Measurements from ENCODE around the gene C5orf63. TPM values are rescaled to one million over a fixed set of nuclear protein-coding genes. Genes with fewer than 3 reads are reported as not detected.

C5orf63 gene
- polyA plus RNA-seq, 1 donor (not counting 4 experiments of a cell fraction or from before 2014, with no cell fraction given): 7.2 TPM

- Histone ChIP-seq H3K27me3 (ENCODE audit: control insufficient read depth, extremely low read depth, insufficient read depth, low read length) (no peaks in the 10 kb centered on the region), H3K79me2 (ENCODE audit: control insufficient read depth, insufficient read depth, low read length) (no peaks in the 10 kb centered on the region), H2AFZ (ENCODE audit: control insufficient read depth, low read length) (no peak overlapping the region), H3K9ac (ENCODE audit: control insufficient read depth, extremely low read depth, insufficient read depth, low read length) (no peak overlapping the region), H3K9me1 (ENCODE audit: control insufficient read depth, extremely low read depth, insufficient read depth, low read length) (no peaks in the 10 kb centered on the region), H3K4me1 (ENCODE audit: control insufficient read depth, extremely low read depth, insufficient read depth, low read length) (no peaks in the 10 kb centered on the region), H3K4me2 (ENCODE audit: control insufficient read depth, extremely low read depth, insufficient read depth, low read depth, low read length) (no peak overlapping the region), H3K9me3 (ENCODE audit: control insufficient read depth, low read depth, low read length) (no peaks in the 10 kb centered on the region), H3K27ac (ENCODE audit: control insufficient read depth, insufficient read depth, low read length) (no peak overlapping the region), H3K4me3 (ENCODE audit: control insufficient read depth in 2 of 3, extremely low read depth in 1 of 3, insufficient read depth in 2 of 3, low read depth in 1 of 3, low read length in 3 of 3) (no peak overlapping the region), H3K36me3 (ENCODE audit: control insufficient read depth in 2 of 2, extremely low read depth in 1 of 2, insufficient read depth in 2 of 2, low read length in 2 of 2) (no peaks in the 10 kb centered on the region), H4K20me1 (ENCODE audit: control insufficient read depth, extremely low read depth, insufficient read depth, low read length) (no peaks in the 10 kb centered on the region)
- no peak for DNase-seq (ENCODE audit: low read depth, low spot score)
- TF ChIP-seq EZH2 (IDR thresholded peaks at IDR 0.05; ENCODE audit: low read length) (no peak), CTCF (optimal IDR thresholded peaks at IDR 0.05 in 1 of 3, IDR thresholded peaks at IDR 0.05 in 1 of 3, conservative IDR thresholded peaks at IDR 0.05 in 1 of 3; ENCODE audit: extremely low read depth in 1 of 3, insufficient read depth in 2 of 3, low read length in 3 of 3) (no peak)
- no peak for FAIRE-seq
- dilution Hi-C loops (cut with MboI; ENCODE audit: extremely low pct_ligation_motif_present, low sequenced_read_pairs): no loop called here
Measured at GRCh38 chr5:127002390-127002789, 70.9 kb downstream of the C5orf63 start.

DNA sequence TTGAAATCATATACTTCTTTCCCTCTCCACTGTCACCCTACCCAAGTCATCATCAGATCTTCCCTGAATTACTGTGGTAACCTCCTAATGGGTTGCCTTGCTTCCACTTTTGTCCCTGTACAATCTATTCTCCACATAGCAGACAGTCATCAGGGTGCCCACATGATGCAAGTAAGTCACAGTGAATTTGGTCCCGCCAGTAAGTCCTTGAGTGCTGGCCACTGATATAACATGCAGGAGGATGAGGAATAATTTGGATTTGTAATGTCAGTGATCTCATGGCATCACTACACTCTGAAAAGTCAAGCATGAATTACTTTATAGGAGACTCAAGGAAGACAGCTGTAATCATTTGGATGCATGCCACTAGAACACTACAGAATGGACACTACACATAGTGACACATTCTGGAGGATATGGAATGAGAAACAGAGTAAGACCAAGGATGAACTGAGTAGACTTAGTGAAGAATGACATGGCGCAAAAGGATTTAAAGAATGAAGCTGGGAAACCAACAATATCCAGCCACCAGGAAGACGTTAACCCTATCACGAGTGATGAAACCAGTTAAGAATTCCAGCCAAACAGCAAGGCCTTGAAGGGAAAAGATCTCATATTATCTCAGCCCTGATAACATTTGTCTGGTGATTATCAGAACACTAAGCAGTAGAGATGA, 71.5 kb downstream of the C5orf63 start:
- H2AFZ ChIP-seq (ENCODE audit: control insufficient read depth, low read length): no peak overlapping the region
- H4K20me1 ChIP-seq (ENCODE audit: control insufficient read depth, extremely low read depth, insufficient read depth, low read length): no peaks in the 10 kb centered on the region
- H3K9me1 ChIP-seq (ENCODE audit: control insufficient read depth, extremely low read depth, insufficient read depth, low read length): no peaks in the 10 kb centered on the region
- H3K27me3 ChIP-seq (ENCODE audit: control insufficient read depth, extremely low read depth, insufficient read depth, low read length): no peaks in the 10 kb centered on the region
- no peaks in the 10 kb centered on the region for H3K9me3 ChIP-seq (ENCODE audit: control insufficient read depth, low read depth, low read length)
- H3K4me3 ChIP-seq (ENCODE audit: control insufficient read depth in 2 of 3, extremely low read depth in 1 of 3, insufficient read depth in 2 of 3, low read depth in 1 of 3, low read length in 3 of 3): no peak overlapping the region
- no peaks in the 10 kb centered on the region for H3K79me2 ChIP-seq (ENCODE audit: control insufficient read depth, insufficient read depth, low read length)
- H3K36me3 ChIP-seq (ENCODE audit: control insufficient read depth in 2 of 2, extremely low read depth in 1 of 2, insufficient read depth in 2 of 2, low read length in 2 of 2): no peaks in the 10 kb centered on the region
- no peak for TF ChIP-seq EZH2 (IDR thresholded peaks at IDR 0.05; ENCODE audit: low read length)
- TF ChIP-seq CTCF (optimal IDR thresholded peaks at IDR 0.05 in 1 of 3, IDR thresholded peaks at IDR 0.05 in 1 of 3, conservative IDR thresholded peaks at IDR 0.05 in 1 of 3; ENCODE audit: extremely low read depth in 1 of 3, insufficient read depth in 2 of 3, low read length in 3 of 3): no peak
- no peak overlapping the region for H3K4me2 ChIP-seq (ENCODE audit: control insufficient read depth, extremely low read depth, insufficient read depth, low read depth, low read length)
- no peaks in the 10 kb centered on the region for H3K4me1 ChIP-seq (ENCODE audit: control insufficient read depth, extremely low read depth, insufficient read depth, low read length)
- no peak overlapping the region for H3K27ac ChIP-seq (ENCODE audit: control insufficient read depth, insufficient read depth, low read length)
- dilution Hi-C loops (cut with MboI; ENCODE audit: extremely low pct_ligation_motif_present, low sequenced_read_pairs): no loop called here
- no peak overlapping the region for H3K9ac ChIP-seq (ENCODE audit: control insufficient read depth, extremely low read depth, insufficient read depth, low read length)
- FAIRE-seq (no peak), DNase-seq (ENCODE audit: low read depth, low spot score) (no peak)

Other genes with a start within 250 kb of the C5orf63 start
- 0.26 to 0.45 TPM (median 0.35 TPM) in 3 replicates for gene MARCHF3, start 42.9 kb downstream of the C5orf63 start, polyA plus RNA-seq
- not detected in 3 replicates for gene MEGF10, start 217.3 kb upstream of the C5orf63 start, polyA plus RNA-seq